Measurements from ENCODE around the gene RELL1.

GRCh38 chr4:37597034-37597433 is 89.1 kb downstream of the RELL1 start:
- no peak for TF ChIP-seq CTCF (IDR thresholded peaks at IDR 0.05)
- TF ChIP-seq EZH2 (IDR thresholded peaks at IDR 0.05; ENCODE audit: borderline replicate concordance, insufficient read depth, low read depth, low read length, poor library complexity, severe bottlenecking), result no peak

Data from B cell (primary cell).